ENCODE data around the gene PGAP3.
A peak's percentile ranks its signal among the peaks of the same experiment; 100 is the strongest.

The PGAP3 gene

GRCh38 chr17:39659279-39660010, 28.4 kb downstream of the PGAP3 start:
- DNase-seq (ENCODE audit: low spot score): no peak

DNA sequence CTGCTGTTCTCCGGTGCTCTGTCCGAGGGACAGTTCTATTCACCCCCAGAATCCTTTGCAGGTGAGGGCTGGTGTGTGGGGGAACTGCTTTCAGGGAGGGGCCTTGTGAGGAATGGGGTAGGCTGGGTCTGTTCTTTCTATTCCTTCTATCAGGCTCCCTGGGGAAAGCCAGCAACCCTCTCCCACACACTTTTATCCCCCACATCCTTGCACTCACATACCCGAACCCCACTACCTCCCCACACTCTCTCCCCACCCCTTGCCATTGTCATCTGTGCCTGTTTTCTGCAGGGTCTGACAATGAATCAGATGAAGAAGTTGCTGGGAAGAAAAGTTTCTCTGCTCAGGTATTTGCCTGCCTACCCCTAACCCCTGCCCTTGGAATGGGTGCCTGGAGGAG, 29.1 kb downstream of the PGAP3 start:
- DNase-seq (ENCODE audit: low spot score): no peak

- DNase-seq (ENCODE audit: low spot score): no peak
Observed at GRCh38 chr17:39658346-39658745, 29.5 kb downstream of the PGAP3 start.

- DNase-seq (ENCODE audit: low spot score): no peak
Observed at GRCh38 chr17:39655105-39655504, 32.8 kb downstream of the PGAP3 start.

DNA sequence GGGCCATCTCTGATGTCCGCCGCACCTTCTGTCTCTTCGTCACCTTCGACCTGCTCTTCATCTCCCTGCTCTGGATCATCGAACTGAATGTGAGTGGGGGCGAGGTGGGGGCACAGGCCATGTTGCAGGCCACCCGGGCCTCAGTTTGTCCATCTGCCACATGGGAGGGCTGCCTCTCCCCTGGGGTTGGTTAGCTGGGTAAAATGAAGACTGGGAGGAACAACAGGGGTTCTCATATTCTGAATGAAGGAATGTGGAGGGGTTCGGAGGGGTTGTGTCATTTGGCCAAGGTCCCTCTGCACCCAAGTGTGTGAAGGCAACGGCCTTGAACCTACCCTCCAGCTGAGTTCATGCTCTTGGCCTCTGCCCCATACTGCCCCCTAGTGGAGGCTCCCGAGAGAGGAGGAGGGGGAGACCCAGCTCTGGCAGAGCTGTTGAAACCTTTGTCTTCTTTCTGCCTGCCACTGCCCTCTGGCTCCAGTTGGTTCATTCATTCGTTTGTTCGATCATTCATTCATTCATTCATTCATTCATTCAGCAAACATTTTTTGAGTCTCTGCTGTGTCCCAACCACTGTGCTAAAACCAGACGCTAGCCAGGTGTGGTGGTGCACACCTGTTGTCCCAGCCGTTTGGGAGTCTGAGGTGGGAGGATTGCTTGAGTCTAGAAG, 34.1 kb downstream of the PGAP3 start:
- peak; percentile 53 for DNase-seq (ENCODE audit: low spot score)

GRCh38 chr17:39653316-39653661, 34.6 kb downstream of the PGAP3 start:
- no peak for DNase-seq (ENCODE audit: low spot score)

GRCh38 chr17:39652587-39653315, 35.1 kb downstream of the PGAP3 start:
- DNase-seq (ENCODE audit: low spot score): no peak

DNA sequence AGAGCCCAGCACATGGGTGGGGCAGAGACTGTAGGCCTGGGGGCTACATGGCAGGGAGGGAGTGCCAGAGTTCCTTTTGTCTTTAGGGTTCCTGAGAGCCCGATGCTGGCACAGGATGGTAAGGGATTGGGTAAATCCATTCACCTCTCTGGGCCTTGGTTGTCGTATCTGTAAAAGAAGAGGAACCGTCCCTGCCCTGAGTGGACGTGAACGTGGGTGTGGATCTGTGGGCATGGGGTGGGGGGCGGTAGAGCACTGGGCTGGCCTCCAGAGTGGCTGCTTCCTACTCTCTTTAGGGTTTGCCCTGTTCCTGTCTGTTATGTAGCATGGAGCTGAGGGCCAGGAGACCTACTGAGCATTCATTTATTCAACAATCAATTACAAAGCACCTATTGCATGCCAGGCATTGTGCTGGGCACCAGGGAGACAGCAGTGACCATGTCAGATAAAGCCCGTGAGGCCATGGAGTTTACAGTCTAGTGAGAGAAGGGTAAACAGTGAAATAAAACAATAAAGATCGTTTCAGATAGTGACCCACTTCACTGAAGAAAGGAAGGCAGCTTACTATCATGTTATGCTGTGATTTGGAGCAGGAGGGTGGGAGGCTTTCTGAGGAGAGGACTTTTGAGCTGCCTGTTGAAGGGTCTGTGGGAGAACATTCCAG, 35.8 kb downstream of the PGAP3 start:
- no peak for DNase-seq (ENCODE audit: low spot score)

DNA sequence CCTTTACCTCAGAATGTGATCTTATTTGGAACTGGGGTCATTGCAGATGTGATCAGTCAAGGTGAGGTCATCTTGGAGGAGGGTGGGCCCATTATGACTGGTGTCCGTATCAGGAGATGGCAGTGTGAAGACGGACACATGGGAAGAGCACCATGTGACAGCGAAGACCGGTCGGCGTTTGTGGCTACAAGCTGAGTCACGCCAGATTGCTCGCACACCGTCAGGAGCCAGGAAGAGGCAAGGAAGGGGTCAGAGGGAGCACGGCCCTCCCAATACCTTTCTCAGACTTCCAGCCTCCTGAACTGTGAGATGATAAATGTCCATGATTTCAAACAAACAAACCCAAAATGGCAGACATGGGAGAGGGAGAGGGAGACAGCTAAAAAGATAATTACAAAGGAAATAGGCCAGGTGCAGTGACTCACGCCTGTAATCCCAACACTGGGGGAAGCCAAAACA, 37.7 kb downstream of the PGAP3 start:
- no peak for DNase-seq (ENCODE audit: low spot score)

DNA sequence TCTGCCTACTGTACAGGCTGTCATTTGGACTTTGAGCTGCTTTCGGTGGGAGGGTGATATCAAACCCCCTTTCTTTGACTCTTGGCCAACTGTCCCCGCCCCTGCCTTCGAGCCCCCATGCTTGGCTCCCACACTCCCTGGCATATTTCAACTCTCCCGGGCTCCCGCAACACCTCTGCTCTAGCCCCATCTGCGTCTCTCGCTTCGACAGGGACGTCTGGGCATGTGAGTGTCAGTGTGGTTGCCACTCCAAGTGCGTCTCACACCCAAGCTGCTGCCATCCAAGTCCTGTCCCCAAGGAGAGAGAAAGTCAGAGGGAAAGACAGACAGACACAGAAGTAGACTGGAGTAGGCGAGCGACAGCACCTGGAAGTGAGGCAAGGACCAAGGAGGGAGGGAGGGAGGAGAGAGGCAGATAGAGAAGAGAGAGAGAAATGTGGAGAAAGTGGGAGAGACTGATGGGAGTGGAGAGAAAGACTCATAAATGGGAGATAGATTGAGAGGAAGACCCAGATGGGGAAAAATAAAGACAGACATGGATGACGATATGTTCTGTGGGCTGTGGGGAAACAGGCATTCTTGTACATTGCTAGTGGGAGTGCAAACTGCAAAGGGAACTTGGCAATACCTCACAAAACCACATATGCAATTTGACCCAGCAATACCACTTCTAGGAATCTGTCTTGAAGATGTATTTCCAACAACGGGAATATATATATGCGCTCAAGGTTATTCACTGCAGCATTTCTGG, 39.1 kb downstream of the PGAP3 start:
- DNase-seq (ENCODE audit: low spot score): no peak

DNA sequence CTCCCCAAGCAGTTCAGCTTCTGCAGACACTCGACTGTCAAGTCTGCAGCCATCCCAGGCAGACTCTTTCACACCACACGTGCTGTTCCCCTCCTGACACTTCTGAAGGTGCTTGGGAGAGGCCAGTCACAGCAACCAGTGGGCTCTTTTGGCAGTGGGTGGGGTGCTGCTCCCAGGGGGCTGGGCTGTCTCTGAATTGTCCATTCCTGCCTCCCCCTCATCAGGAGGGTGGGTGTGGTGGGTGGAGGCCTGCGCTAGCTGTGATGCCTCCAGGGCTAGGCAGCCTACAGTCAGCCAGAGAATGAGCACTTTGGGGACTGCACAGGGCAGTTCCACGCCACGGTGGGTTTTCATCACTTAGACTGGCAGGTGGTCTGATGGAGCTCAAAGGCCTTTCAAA, 40.6 kb downstream of the PGAP3 start:
- no peak for DNase-seq (ENCODE audit: low spot score)

- peak; percentile 50 for DNase-seq (ENCODE audit: low spot score)
Observed at GRCh38 chr17:39643271-39643670, 44.6 kb downstream of the PGAP3 start.

GRCh38 chr17:39642291-39643074, 45.4 kb downstream of the PGAP3 start:
- DNase-seq (ENCODE audit: low spot score): no peak

- DNase-seq (ENCODE audit: low spot score): no peak
Observed at GRCh38 chr17:39641883-39642282, 46.0 kb downstream of the PGAP3 start.

- no peak for DNase-seq (ENCODE audit: low spot score)
Observed at GRCh38 chr17:39641097-39641496, 46.8 kb downstream of the PGAP3 start.

GRCh38 chr17:39640591-39641031, 47.2 kb downstream of the PGAP3 start:
- peak; percentile 65 for DNase-seq (ENCODE audit: low spot score)

DNA sequence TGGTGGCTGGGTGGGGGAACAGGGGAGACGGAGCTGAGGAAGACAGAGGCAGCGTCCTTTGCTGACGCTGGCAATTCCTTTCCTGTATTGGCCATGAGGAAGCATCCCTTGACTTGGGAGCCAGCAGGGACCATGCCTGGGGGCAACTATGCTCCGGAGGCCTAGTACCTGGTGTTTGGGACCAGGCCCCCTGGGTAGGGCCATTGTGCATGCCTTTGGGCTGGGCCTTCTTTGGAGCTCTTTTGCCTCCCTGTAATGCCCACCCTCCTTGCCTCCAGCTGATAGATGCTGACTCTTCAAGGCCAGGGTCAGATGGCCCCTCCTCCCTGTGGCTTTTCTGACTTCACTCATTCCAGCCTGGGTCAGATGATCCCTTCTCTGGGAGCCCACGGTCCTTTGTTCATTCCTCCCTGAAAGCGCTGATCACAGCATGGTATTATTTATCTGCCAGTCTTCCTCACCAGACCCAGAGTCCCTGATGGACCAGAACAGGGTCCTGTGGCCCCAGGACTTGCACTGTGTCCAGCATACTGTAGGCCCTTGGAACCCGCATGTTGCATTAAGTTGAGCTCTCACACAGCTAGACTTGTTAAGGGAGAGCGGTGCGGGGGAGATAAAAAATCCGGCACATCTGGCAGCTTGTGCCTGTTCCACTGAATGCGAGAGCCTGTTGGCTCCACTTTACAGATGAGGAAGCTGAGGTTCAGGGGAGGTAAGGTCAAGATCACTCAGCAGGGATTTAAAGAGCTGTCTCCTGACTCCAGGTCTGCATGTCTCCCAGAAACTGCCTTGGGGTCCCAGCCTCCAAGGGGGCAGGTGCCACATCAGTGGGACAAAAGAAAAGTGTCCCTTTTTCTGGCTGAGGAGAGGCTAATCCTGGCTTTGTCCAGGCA, 48.0 kb downstream of the PGAP3 start:
- no peak for DNase-seq (ENCODE audit: low spot score)

GRCh38 chr17:39639043-39639442, 48.8 kb downstream of the PGAP3 start:
- no peak for DNase-seq (ENCODE audit: low spot score)

DNA sequence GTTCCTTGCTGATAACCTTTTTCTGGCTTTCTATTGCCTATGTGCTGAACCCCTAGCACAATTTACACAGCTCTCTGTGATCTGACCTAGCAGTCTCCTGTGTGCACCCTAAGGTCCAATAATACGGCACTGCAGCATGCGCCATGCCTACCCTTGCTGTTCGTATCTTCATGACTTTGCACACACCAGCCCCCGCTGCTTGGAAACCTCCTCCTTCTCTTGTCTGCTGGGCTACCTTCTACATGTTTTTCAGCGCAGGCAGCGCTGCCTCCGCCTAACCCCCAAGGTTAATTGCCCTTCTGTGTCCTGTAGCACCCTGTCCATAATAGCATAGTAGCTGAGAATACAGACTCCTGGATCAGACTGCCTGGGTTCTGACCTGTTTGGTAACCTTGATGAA, 49.5 kb downstream of the PGAP3 start:
- no peak for DNase-seq (ENCODE audit: low spot score)
